IMR-90 (cell line): ENCODE data around the gene AGAP1. TPM values are rescaled to one million over a fixed set of nuclear protein-coding genes. Genes with fewer than 3 reads are reported as not detected.

ENCODE experiments used
- ATAC-seq: fragments of 200-7000 bp; cut with Tn5 transposase; 2 replicates; pipeline ENCODE4 v1.9.1; 2020; ENCODE audit warnings: low read depth, mild to moderate bottlenecking, moderate library complexity
- BruUV-seq: library from RNA; stranded (reverse); fragments of 400-500 nt; replicated peaks from 2 replicates; lab custom pipeline; 2021; lab: Mats Ljungman, UMichigan
- CTCF ChIA-PET: fragments of 300-600 bp; formaldehyde crosslinking; extraction: SDS; loops from one replicate; lab custom pipeline; 2021; ENCODE audit warnings: antibody characterized with exemption; lab: Yijun Ruan, JAX
- POLR2A ChIA-PET: fragments of 300-600 bp; sonication (Branson Sonifier 250); formaldehyde crosslinking; loops from one replicate; lab custom pipeline; 2022; ENCODE audit warnings: antibody characterized with exemption; ENCODE audit not compliant: unreplicated experiment; lab: Charles Lee
- DNase-seq: peaks from one replicate; pipeline ENCODE4 v3.0.0; 2013
- H2AFZ ChIP-seq: replicated peaks from 2 replicates; pipeline ENCODE3; 2013; ENCODE audit warnings: low read length, mild to moderate bottlenecking; ENCODE audit not compliant: poor library complexity
- H2AK5ac ChIP-seq: 2 replicates; pipeline ENCODE4 v1.6.1; 2013; ENCODE audit warnings: low read depth, low read length, inconsistent platforms
- H2AK9ac ChIP-seq: replicated peaks from 2 replicates; pipeline ENCODE3; 2013; ENCODE audit warnings: mild to moderate bottlenecking, low read depth, low read length, moderate library complexity; ENCODE audit not compliant: poor library complexity
- H2BK120ac ChIP-seq: 2 replicates; pipeline ENCODE4 v1.6.1; 2013; ENCODE audit warnings: low read depth, low read length, inconsistent platforms
- H2BK15ac ChIP-seq: 3 replicates; pipeline ENCODE4 v1.6.1; 2013; ENCODE audit warnings: low read depth, low read length, inconsistent platforms
- H2BK20ac ChIP-seq: 2 replicates; pipeline ENCODE4 v1.6.1; 2013; ENCODE audit warnings: low read depth, mild to moderate bottlenecking, inconsistent platforms, low read length, moderate library complexity
- H2BK5ac ChIP-seq: 2 replicates; pipeline ENCODE4 v1.6.1; 2013; ENCODE audit warnings: mild to moderate bottlenecking, low read depth, low read length, inconsistent platforms; ENCODE audit not compliant: poor library complexity, severe bottlenecking
- H3K14ac ChIP-seq: replicated peaks from 2 replicates; pipeline ENCODE4 v1.6.1; 2013; ENCODE audit warnings: low read depth, low read length, inconsistent platforms
- H3K18ac ChIP-seq: 2 replicates; pipeline ENCODE4 v1.6.1; 2013; ENCODE audit warnings: low read depth, low read length, control low read depth
- H3K23ac ChIP-seq: 2 replicates; pipeline ENCODE4 v1.6.1; 2013; ENCODE audit warnings: low read depth, low read length, inconsistent platforms
- H3K27ac ChIP-seq: 2 replicates; pipeline ENCODE4 v1.5.1; 2013; ENCODE audit warnings: mild to moderate bottlenecking, control low read depth, low read length; ENCODE audit not compliant: insufficient read depth
- H3K27me3 ChIP-seq: 2 replicates; pipeline ENCODE4 v1.6.1; 2013; ENCODE audit warnings: low read length; ENCODE audit not compliant: control insufficient read depth, insufficient read depth
- H3K36me3 ChIP-seq: 2 replicates; pipeline ENCODE4 v1.6.1; 2013; ENCODE audit warnings: low read length, mixed read lengths; ENCODE audit not compliant: control insufficient read depth, insufficient read depth
- H3K4ac ChIP-seq: 2 replicates; pipeline ENCODE4 v1.6.1; 2013; ENCODE audit warnings: low read depth, low read length, inconsistent platforms
- H3K4me1 ChIP-seq: 2 replicates; pipeline ENCODE4 v1.6.1; 2013; ENCODE audit warnings: low read length, mixed read lengths; ENCODE audit not compliant: control insufficient read depth, insufficient read depth
- H3K4me2 ChIP-seq: 2 replicates; pipeline ENCODE4 v1.6.1; 2013; ENCODE audit warnings: low read depth, mild to moderate bottlenecking, control low read depth, low read length, moderate library complexity
- H3K4me3 ChIP-seq: 2 replicates; pipeline ENCODE4 v1.5.1; 2013; ENCODE audit warnings: low read depth, mild to moderate bottlenecking, control low read depth, low read length, moderate library complexity; ENCODE audit not compliant: insufficient read depth
- H3K56ac ChIP-seq: 2 replicates; pipeline ENCODE4 v1.6.1; 2013; ENCODE audit warnings: low read length, inconsistent platforms; ENCODE audit not compliant: insufficient read depth; ENCODE audit errors: extremely low read depth
- H3K79me1 ChIP-seq, 2 experiments: 2 replicates each; pipeline ENCODE4 v1.6.1; 2013; ENCODE audit warnings: low read length in 2 of 2, inconsistent platforms in 1 of 2, low read depth in 1 of 2
- H3K9ac ChIP-seq: 2 replicates; pipeline ENCODE4 v1.6.1; 2013; ENCODE audit warnings: low read depth, low read length, control low read depth
- H3K9me1 ChIP-seq: 2 replicates; pipeline ENCODE4 v1.6.1; 2013; ENCODE audit warnings: low read length, inconsistent platforms; ENCODE audit not compliant: insufficient read depth
- H3K9me3 ChIP-seq: 2 replicates; pipeline ENCODE4 v1.6.1; 2013; ENCODE audit warnings: low read length; ENCODE audit not compliant: control insufficient read depth, insufficient read depth
- H4K20me1 ChIP-seq: 2 replicates; pipeline ENCODE4 v1.6.1; 2013; ENCODE audit warnings: low read length, inconsistent platforms; ENCODE audit not compliant: insufficient read depth
- H4K5ac ChIP-seq: 2 replicates; pipeline ENCODE4 v1.6.1; 2013; ENCODE audit warnings: mild to moderate bottlenecking, low read depth, low read length, control low read depth
- H4K8ac ChIP-seq, 2 experiments: 2 replicates each; pipeline ENCODE4 v1.6.1; 2013; ENCODE audit warnings: low read depth in 2 of 2, low read length in 2 of 2, control low read depth in 1 of 2, inconsistent platforms in 1 of 2
- H4K91ac ChIP-seq: 2 replicates; pipeline ENCODE4 v1.6.1; 2013; ENCODE audit warnings: low read depth, low read length, inconsistent platforms; ENCODE audit not compliant: insufficient read depth
- BHLHE40 ChIP-seq: fragments of 150-350 bp; IDR thresholded peaks from 2 replicates; pipeline ENCODE4 v1.6.1; 2016; ENCODE audit warnings: mild to moderate bottlenecking, low read depth, low read length
- CEBPB ChIP-seq: IDR thresholded peaks from 2 replicates; pipeline ENCODE4 v1.6.1; 2012; ENCODE audit warnings: low read depth, low read length, improper control_type of control experiment
- CHD1 ChIP-seq: IDR thresholded peaks from 2 replicates; pipeline ENCODE4 v1.6.1; 2012; ENCODE audit warnings: low read depth, low read length, improper control_type of control experiment
- FOS ChIP-seq: fragments of 150-350 bp; IDR thresholded peaks from 2 replicates; pipeline ENCODE4 v1.6.1; 2016; ENCODE audit warnings: low read depth, low read length
- MAFK ChIP-seq: IDR thresholded peaks from 2 replicates; pipeline ENCODE4 v1.6.1; 2012; ENCODE audit warnings: low read depth, low read length, improper control_type of control experiment
- MAZ ChIP-seq: IDR thresholded peaks from 2 replicates; pipeline ENCODE4 v1.6.1; 2012; ENCODE audit warnings: low read depth, mild to moderate bottlenecking, low read length, improper control_type of control experiment, moderate library complexity, borderline replicate concordance
- MXI1 ChIP-seq: IDR thresholded peaks from 2 replicates; pipeline ENCODE4 v1.6.1; 2012; ENCODE audit warnings: low read depth, mild to moderate bottlenecking, low read length, moderate library complexity, borderline replicate concordance
- NFE2L2 ChIP-seq: fragments of 150-350 bp; IDR thresholded peaks from 2 replicates; pipeline ENCODE4 v1.6.1; 2016; ENCODE audit warnings: low read depth, mild to moderate bottlenecking, low read length
- POLR2A ChIP-seq: IDR thresholded peaks from 2 replicates; pipeline ENCODE4 v1.6.1; 2012; ENCODE audit warnings: mild to moderate bottlenecking, low read depth, low read length
- RAD21 ChIP-seq: IDR thresholded peaks from 2 replicates; pipeline ENCODE4 v1.6.1; 2012; ENCODE audit warnings: low read length, improper control_type of control experiment
- RCOR1 ChIP-seq: IDR thresholded peaks from 2 replicates; pipeline ENCODE4 v1.6.1; 2012; ENCODE audit warnings: mild to moderate bottlenecking, low read length, improper control_type of control experiment; ENCODE audit not compliant: insufficient replicate concordance
- RFX5 ChIP-seq: IDR thresholded peaks from 2 replicates; pipeline ENCODE4 v1.8.0; 2012; ENCODE audit warnings: low read depth, mild to moderate bottlenecking, low read length, moderate library complexity
- SMC3 ChIP-seq: fragments of 150-350 bp; IDR thresholded peaks from 2 replicates; pipeline ENCODE4 v1.6.1; 2016; ENCODE audit warnings: low read depth, mild to moderate bottlenecking, antibody characterized with exemption, low read length, moderate library complexity
- WGBS, 2 experiments: methylation state at CpG; one replicate each; pipeline versions ENCODE4 v1.1.5 to v1.1.7; 2013; ENCODE audit warnings: missing lambda C conversion rate in 2 of 2; ENCODE audit not compliant: insufficient read length in 1 of 2; ENCODE audit errors: extremely low coverage in 2 of 2; 5-methylcytosine and 5-hydroxymethylcytosine counted together
- dilution Hi-C: fragments of 300-500 bp; cut with HindIII; formaldehyde crosslinking; loops from one replicate; pipeline ENCODE4 v1.14.3; 2018; ENCODE audit warnings: low sequenced_read_pairs; ENCODE audit not compliant: unreplicated experiment
- in situ Hi-C: fragments of 300-500 bp; cut with MboI; formaldehyde crosslinking; loops from 3 replicates; pipeline ENCODE4 v1.14.3; 2019; ENCODE audit warnings: low sequenced_read_pairs, inconsistent platforms, mixed read lengths
- intact Hi-C: fragments of 100-400 bp; cut with micrococcal nuclease; formaldehyde crosslinking; loops from 2 replicates; pipeline ENCODE4 v1.10.0; 2022
- polyA plus RNA-seq, 3 experiments: library from polyadenylated mRNA; depleted of rRNA; stranded (reverse); fragments of >200 nt; gene quantifications; 2 replicates each; pipeline ENCODE4 v1.2.3, GENCODE V29; 2012; ENCODE audit warnings: low replicate concordance in 1 of 3
- total RNA-seq: library from RNA; depleted of rRNA; stranded (reverse); fragments of >200 nt; gene quantifications from 2 replicates; pipeline ENCODE4 v1.2.3, GENCODE V29; 2012
- TF ChIP-seq, protein P1 (sequence below): fragments of 150-350 bp; IDR thresholded peaks from 2 replicates; pipeline ENCODE4 v1.6.1; 2017; ENCODE audit warnings: mild to moderate bottlenecking, antibody characterized with exemption, low read length, low read depth
- TF ChIP-seq, protein P2 (sequence below): fragments of 150-350 bp; IDR thresholded peaks from 2 replicates; pipeline ENCODE4 v1.6.1; 2016; ENCODE audit warnings: low read depth, mild to moderate bottlenecking, low read length, moderate library complexity, borderline replicate concordance

Gene AGAP1
- total and polyA plus RNA-seq, 2 of the 4 experiments (the other 2 are of a cell fraction) = 15.1 to 16.4 TPM

DNA sequence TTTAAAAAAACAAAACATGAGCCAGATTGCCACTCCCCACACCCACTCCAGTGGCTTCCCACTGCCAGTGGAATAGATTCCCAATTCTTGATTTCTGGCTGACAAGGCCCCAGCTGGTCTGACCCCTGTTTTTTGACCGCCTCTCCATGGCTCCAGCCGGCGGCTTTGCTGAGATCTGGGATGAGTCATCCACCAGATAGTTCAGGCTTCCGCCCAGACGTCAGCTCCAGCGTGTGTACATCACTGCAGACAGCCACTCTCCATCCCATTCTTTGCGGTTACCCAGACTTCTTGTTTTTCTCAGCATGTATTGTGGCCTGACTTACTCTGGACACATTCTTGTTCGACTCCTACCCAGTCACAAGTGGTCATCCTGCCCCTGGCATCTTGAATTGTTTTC lies 446.5 kb downstream of the AGAP1 start:
- Histone ChIP-seq H2BK120ac (peak overlapping the region; percentile 64), H3K23ac (no peak overlapping the region), H3K27me3 (no peaks in the 10 kb centered on the region), H3K4ac (peak overlapping the region; percentile 77), H3K4me1 (peaks cover 13% of the 10 kb centered on the region), H3K18ac (peak overlapping the region; percentile 50; the same call in 1 of the 2 replicates), H4K8ac (peak overlapping the region in 1 of 2 experiments; percentile 47; a peak in 1 of 4 replicates), H2AFZ (no peak overlapping the region), H2BK5ac (peak overlapping the region; percentile 67), H3K9me3 (no peaks in the 10 kb centered on the region), H4K20me1 (peaks cover 4% of the 10 kb centered on the region; the same call in 1 of the 2 replicates), H3K9ac (no peak overlapping the region), H3K4me2 (no peak overlapping the region), H2AK5ac (peak overlapping the region; percentile 69; the same call in 1 of the 2 replicates), H4K91ac (peak overlapping the region; percentile 74), H3K14ac (no peak overlapping the region), H4K5ac (no peak overlapping the region), H3K36me3 (no peaks in the 10 kb centered on the region; the same call in 1 of the 2 replicates), H2AK9ac (peak overlapping the region; percentile 35), H3K9me1 (peaks cover 21% of the 10 kb centered on the region), H2BK15ac (no peak overlapping the region), H3K4me3 (no peak overlapping the region), H3K56ac (no peak overlapping the region), H3K79me1 (0 out of 4 replicates have a peak, but pooled peaks cover 0 to 4% of the 10 kb centered on the region in 2 experiments), H3K27ac (peak overlapping the region; percentile 47), H2BK20ac (peak overlapping the region; percentile 69)
- DNase-seq (peak; percentile 97), ATAC-seq (peak; percentile 93)
- in situ Hi-C loops (no loop called here), dilution Hi-C loops (no loop called here), intact Hi-C loops (loop anchor here (10.0 kb wide), 1 partner anchor 234 kb away; no protein-coding TSS in a partner anchor)
- CTCF ChIA-PET = interaction anchor here (0.7 to 1.1 kb wide), 2 partner anchors 12 to 140 kb away, joined by 3 read pairs; no protein-coding TSS in a partner anchor
- 60% methylated on average over 4 of the region's 8 CpGs; no CpG with 5 or more reads in 1 of the 2 experiments for WGBS, 2 experiments
- BruUV-seq = no TSS peak
- POLR2A ChIA-PET = no interaction called here
- no peak; the same call in 1 of the 2 replicates for TF ChIP-seq MXI1
- no peak for TF ChIP-seq SMC3
- TF ChIP-seq BHLHE40 = peak; percentile 53; the same call in 1 of the 2 replicates
- TF ChIP-seq, protein P1, sequence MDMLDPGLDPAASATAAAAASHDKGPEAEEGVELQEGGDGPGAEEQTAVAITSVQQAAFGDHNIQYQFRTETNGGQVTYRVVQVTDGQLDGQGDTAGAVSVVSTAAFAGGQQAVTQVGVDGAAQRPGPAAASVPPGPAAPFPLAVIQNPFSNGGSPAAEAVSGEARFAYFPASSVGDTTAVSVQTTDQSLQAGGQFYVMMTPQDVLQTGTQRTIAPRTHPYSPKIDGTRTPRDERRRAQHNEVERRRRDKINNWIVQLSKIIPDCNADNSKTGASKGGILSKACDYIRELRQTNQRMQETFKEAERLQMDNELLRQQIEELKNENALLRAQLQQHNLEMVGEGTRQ = no peak
- TF ChIP-seq MAZ = 0 out of 2 replicates have a peak, but pooled peaks have one; percentile 7
- no peak for TF ChIP-seq CHD1
- no peak; the same call in 1 of the 2 replicates for TF ChIP-seq NFE2L2
- no peak for TF ChIP-seq RCOR1
- 0 out of 2 replicates have a peak, but pooled peaks have one; percentile 15 for TF ChIP-seq CEBPB
- TF ChIP-seq, protein P2, sequence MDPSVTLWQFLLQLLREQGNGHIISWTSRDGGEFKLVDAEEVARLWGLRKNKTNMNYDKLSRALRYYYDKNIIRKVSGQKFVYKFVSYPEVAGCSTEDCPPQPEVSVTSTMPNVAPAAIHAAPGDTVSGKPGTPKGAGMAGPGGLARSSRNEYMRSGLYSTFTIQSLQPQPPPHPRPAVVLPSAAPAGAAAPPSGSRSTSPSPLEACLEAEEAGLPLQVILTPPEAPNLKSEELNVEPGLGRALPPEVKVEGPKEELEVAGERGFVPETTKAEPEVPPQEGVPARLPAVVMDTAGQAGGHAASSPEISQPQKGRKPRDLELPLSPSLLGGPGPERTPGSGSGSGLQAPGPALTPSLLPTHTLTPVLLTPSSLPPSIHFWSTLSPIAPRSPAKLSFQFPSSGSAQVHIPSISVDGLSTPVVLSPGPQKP = no peak
- TF ChIP-seq RFX5 = no peak
- no peak for TF ChIP-seq RAD21
- TF ChIP-seq FOS = peak; percentile 97
- TF ChIP-seq MAFK = no peak
- TF ChIP-seq POLR2A = no peak
